ENCODE results near the gene CD2AP. TPM values are rescaled to one million over a fixed set of nuclear protein-coding genes. Genes with fewer than 3 reads are reported as not detected.

The CD2AP gene
- total RNA-seq, 2 experiments from 2014 or later: 28.3 to 29.2 TPM

GRCh38 chr6:47489995-47490394 lies 12.4 kb downstream of the CD2AP start:
- no peak overlapping the region for H3K4me3 Mint-ChIP-seq
- H3K27ac Mint-ChIP-seq: no peak overlapping the region
- TF ChIP-seq, protein P1, sequence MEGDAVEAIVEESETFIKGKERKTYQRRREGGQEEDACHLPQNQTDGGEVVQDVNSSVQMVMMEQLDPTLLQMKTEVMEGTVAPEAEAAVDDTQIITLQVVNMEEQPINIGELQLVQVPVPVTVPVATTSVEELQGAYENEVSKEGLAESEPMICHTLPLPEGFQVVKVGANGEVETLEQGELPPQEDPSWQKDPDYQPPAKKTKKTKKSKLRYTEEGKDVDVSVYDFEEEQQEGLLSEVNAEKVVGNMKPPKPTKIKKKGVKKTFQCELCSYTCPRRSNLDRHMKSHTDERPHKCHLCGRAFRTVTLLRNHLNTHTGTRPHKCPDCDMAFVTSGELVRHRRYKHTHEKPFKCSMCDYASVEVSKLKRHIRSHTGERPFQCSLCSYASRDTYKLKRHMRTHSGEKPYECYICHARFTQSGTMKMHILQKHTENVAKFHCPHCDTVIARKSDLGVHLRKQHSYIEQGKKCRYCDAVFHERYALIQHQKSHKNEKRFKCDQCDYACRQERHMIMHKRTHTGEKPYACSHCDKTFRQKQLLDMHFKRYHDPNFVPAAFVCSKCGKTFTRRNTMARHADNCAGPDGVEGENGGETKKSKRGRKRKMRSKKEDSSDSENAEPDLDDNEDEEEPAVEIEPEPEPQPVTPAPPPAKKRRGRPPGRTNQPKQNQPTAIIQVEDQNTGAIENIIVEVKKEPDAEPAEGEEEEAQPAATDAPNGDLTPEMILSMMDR (IDR thresholded peaks at IDR 0.05): no peak
- H3K27me3 Mint-ChIP-seq: no peaks in the 10 kb centered on the region
- POLR2A ChIA-PET: no interaction called here
- intact Hi-C loops (cut with micrococcal nuclease): no loop called here
- CTCF ChIA-PET: no interaction called here
- no peak for DNase-seq
- peaks cover 52% of the 10 kb centered on the region for H3K4me1 Mint-ChIP-seq (ENCODE audit: low read depth)
- no peaks in the 10 kb centered on the region for H3K9me3 Mint-ChIP-seq
- peaks cover 9% of the 10 kb centered on the region for H3K36me3 Mint-ChIP-seq (ENCODE audit: low read depth)
- ATAC-seq: no peak

DNA sequence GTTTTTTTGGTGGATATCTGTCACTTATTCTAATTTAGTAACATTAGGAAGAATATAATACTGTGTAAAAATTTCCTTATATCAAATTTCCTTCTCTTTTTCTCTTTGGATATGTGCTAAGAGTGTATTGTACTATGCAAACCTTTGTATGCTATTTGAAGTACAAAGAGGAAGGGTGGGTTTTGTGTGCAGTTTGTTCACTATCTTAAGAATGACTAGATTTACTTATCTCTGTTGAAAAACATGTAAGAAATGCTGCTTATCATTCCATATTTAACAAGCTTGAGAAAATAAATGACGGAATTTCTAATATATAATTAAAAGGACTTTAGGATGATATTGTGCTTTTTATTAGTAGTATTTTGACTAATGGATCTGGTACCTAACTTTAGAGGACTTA lies 13.1 kb downstream of the CD2AP start:
- CTCF ChIA-PET: no interaction called here

DNA sequence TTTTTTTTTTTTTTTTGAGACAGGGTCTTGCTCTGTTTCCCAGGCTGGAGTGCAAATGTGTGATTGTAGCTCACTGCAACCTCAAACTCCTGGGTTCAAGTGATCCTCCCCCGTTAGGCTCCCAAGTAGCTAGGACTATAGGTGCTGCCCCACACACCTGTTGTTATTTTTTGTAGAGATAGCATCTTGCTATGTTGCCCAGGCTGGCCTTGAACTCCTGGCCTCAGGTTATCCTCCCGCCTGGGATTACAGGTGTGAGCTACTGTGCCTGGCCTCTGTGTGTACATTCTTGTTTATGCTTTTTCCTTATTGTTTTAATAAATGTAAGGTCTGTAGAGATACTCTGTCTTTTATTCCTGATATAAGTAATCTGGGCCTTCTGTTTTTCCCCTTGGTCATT lies 14.8 kb downstream of the CD2AP start:
- H3K4me1 Mint-ChIP-seq (ENCODE audit: low read depth): peaks cover 57% of the 10 kb centered on the region
- intact Hi-C loops (cut with micrococcal nuclease): no loop called here
- no peak overlapping the region for H3K27ac Mint-ChIP-seq
- H3K27me3 Mint-ChIP-seq: no peaks in the 10 kb centered on the region
- peaks cover 7% of the 10 kb centered on the region for H3K36me3 Mint-ChIP-seq (ENCODE audit: low read depth)
- no peak overlapping the region for H3K4me3 Mint-ChIP-seq
- TF ChIP-seq, protein P1 (IDR thresholded peaks at IDR 0.05): no peak
- no peak for DNase-seq
- H3K9me3 Mint-ChIP-seq: no peaks in the 10 kb centered on the region
- ChIA-PET POLR2A (interaction anchor here (0.7 to 1.8 kb wide), 2 partner anchors 14 to 19 kb away, joined by 3 to 6 read pairs; no protein-coding TSS in a partner anchor), CTCF (interaction anchor here (1.2 kb wide), 1 partner anchor 13 kb away, joined by 3 read pairs; no protein-coding TSS in a partner anchor)
- no peak for ATAC-seq

More for the DNA sequence above, 13.1 kb downstream of the CD2AP start:
- peaks cover 9% of the 10 kb centered on the region for H3K36me3 Mint-ChIP-seq (ENCODE audit: low read depth)
- POLR2A ChIA-PET: no interaction called here
- H3K27me3 Mint-ChIP-seq: no peaks in the 10 kb centered on the region
- H3K9me3 Mint-ChIP-seq: no peaks in the 10 kb centered on the region
- TF ChIP-seq, protein P1 (IDR thresholded peaks at IDR 0.05): no peak
- intact Hi-C loops (cut with micrococcal nuclease): no loop called here
- DNase-seq (no peak), ATAC-seq (no peak)
- no peak overlapping the region for H3K27ac Mint-ChIP-seq
- H3K4me3 Mint-ChIP-seq: no peak overlapping the region
- H3K4me1 Mint-ChIP-seq (ENCODE audit: low read depth): peaks cover 54% of the 10 kb centered on the region

GRCh38 chr6:47495207-47495606 lies 17.6 kb downstream of the CD2AP start:
- TF ChIP-seq, protein P1 (IDR thresholded peaks at IDR 0.05): no peak
- Mint-ChIP-seq H3K4me1 (ENCODE audit: low read depth) (peaks cover 75% of the 10 kb centered on the region), H3K27me3 (no peaks in the 10 kb centered on the region), H3K9me3 (no peaks in the 10 kb centered on the region), H3K27ac (no peak overlapping the region), H3K36me3 (ENCODE audit: low read depth) (peaks cover 11% of the 10 kb centered on the region), H3K4me3 (no peak overlapping the region)
- intact Hi-C loops (cut with micrococcal nuclease): no loop called here
- ATAC-seq: no peak
- ChIA-PET CTCF (interaction anchor here (1.2 kb wide), 1 partner anchor 9 kb away, joined by 3 read pairs; no protein-coding TSS in a partner anchor), POLR2A (no interaction called here)
- no peak for DNase-seq

- no peaks in the 10 kb centered on the region for H3K27me3 Mint-ChIP-seq
- TF ChIP-seq, protein P1 (IDR thresholded peaks at IDR 0.05): no peak
- H3K27ac Mint-ChIP-seq: no peak overlapping the region
- CTCF ChIA-PET: interaction anchor here (1.2 kb wide), 1 partner anchor 10 kb away, joined by 3 read pairs; no protein-coding TSS in a partner anchor
- H3K4me1 Mint-ChIP-seq (ENCODE audit: low read depth): peaks cover 75% of the 10 kb centered on the region
- POLR2A ChIA-PET: no interaction called here
- intact Hi-C loops (cut with micrococcal nuclease): no loop called here
- DNase-seq (no peak), ATAC-seq (no peak)
- no peak overlapping the region for H3K4me3 Mint-ChIP-seq
- H3K9me3 Mint-ChIP-seq: no peaks in the 10 kb centered on the region
- peaks cover 11% of the 10 kb centered on the region for H3K36me3 Mint-ChIP-seq (ENCODE audit: low read depth)
Observed at GRCh38 chr6:47495954-47496545, 18.5 kb downstream of the CD2AP start.
